OCI-LY7 (cell line): Measurements from ENCODE around the gene PLCXD1. TPM values are rescaled to one million over a fixed set of nuclear protein-coding genes. Genes with fewer than 3 reads are reported as not detected.

Source experiments
- BruUV-seq: library from RNA; stranded (reverse); fragments of 400-500 nt; replicated peaks from 2 replicates; lab custom pipeline; 2021; lab: Mats Ljungman, UMichigan
- CTCF ChIA-PET: fragments of 300-600 bp; sonication (Branson Sonifier 250); formaldehyde crosslinking; loops from one replicate; lab custom pipeline; 2022; ENCODE audit warnings: antibody characterized with exemption; ENCODE audit not compliant: unreplicated experiment; lab: Charles Lee
- POLR2A ChIA-PET: fragments of 300-600 bp; sonication (Branson Sonifier 250); formaldehyde crosslinking; loops from one replicate; lab custom pipeline; 2022; ENCODE audit warnings: antibody characterized with exemption; lab: Charles Lee
- DNase-seq: peaks from one replicate; pipeline ENCODE4 v3.0.0-alpha.2; 2015; ENCODE audit warnings: low spot score
- H2AFZ ChIP-seq: fragments of 200-600 bp; sonication (generic), shearing (Covaris generic); 2 replicates; pipeline ENCODE4 v1.6.1; 2014; ENCODE audit warnings: mild to moderate bottlenecking, antibody characterized with exemption, low read length, moderate library complexity
- H3K27ac ChIP-seq: fragments of 200-600 bp; sonication (generic); 2 replicates; pipeline ENCODE4 v1.5.1; 2014; ENCODE audit warnings: mixed run types, low read depth, mild to moderate bottlenecking, moderate library complexity, low read length, inconsistent platforms; ENCODE audit not compliant: poor library complexity, severe bottlenecking
- H3K36me3 ChIP-seq: fragments of 200-600 bp; sonication (generic); 2 replicates; pipeline ENCODE4 v1.6.1; 2014; ENCODE audit warnings: mild to moderate bottlenecking, antibody characterized with exemption, low read length, moderate library complexity, mixed read lengths; ENCODE audit not compliant: insufficient read depth
- H3K4me1 ChIP-seq: fragments of 200-600 bp; sonication (generic); 2 replicates; pipeline ENCODE4 v1.5.1; 2014; ENCODE audit warnings: mild to moderate bottlenecking, low read length; ENCODE audit not compliant: insufficient read depth, poor library complexity, severe bottlenecking
- H3K4me2 ChIP-seq: fragments of 200-600 bp; sonication (generic); 2 replicates; pipeline ENCODE4 v1.6.1; 2014; ENCODE audit warnings: mild to moderate bottlenecking, low read length
- H3K4me3 ChIP-seq: fragments of 200-600 bp; sonication (generic); 2 replicates; pipeline ENCODE4 v1.5.1; 2014; ENCODE audit warnings: mild to moderate bottlenecking, low read depth, low read length; ENCODE audit not compliant: poor library complexity, severe bottlenecking
- H3K79me2 ChIP-seq: fragments of 200-600 bp; sonication (generic); 2 replicates; pipeline ENCODE4 v1.6.1; 2016; ENCODE audit warnings: low read depth, mild to moderate bottlenecking, low read length, moderate library complexity, mixed read lengths; ENCODE audit not compliant: insufficient read depth
- H3K9me2 ChIP-seq: fragments of 200-600 bp; sonication (generic); 2 replicates; pipeline ENCODE4 v1.6.1; 2016; ENCODE audit warnings: mild to moderate bottlenecking, low read length, mixed read lengths; ENCODE audit not compliant: insufficient read depth
- H3K9me3 ChIP-seq: fragments of 200-600 bp; sonication (generic); 2 replicates; pipeline ENCODE4 v1.6.1; 2014; ENCODE audit warnings: mild to moderate bottlenecking, mixed run types, low read length, mixed read lengths
- H4K20me1 ChIP-seq: fragments of 200-600 bp; sonication (generic); 2 replicates; pipeline ENCODE4 v1.6.1; 2014; ENCODE audit warnings: mild to moderate bottlenecking, antibody characterized with exemption, low read length, moderate library complexity, mixed read lengths; ENCODE audit not compliant: insufficient read depth
- EZH2phosphoT487 ChIP-seq: fragments of 200-600 bp; sonication (generic); IDR thresholded peaks from 2 replicates; pipeline ENCODE4 v1.6.1; 2018; ENCODE audit warnings: low read depth, borderline replicate concordance, mild to moderate bottlenecking, mixed run types, antibody characterized with exemption, low read length, moderate library complexity, mixed read lengths
- intact Hi-C: fragments of 100-400 bp; cut with micrococcal nuclease; formaldehyde crosslinking; loops from one replicate; pipeline ENCODE4 v1.10.0; 2022; ENCODE audit not compliant: unreplicated experiment
- total RNA-seq, 2 experiments: library from RNA; depleted of rRNA in 1 of 2; stranded (reverse); fragments of >200 nt in 1 of 2; shearing (Covaris generic) in 1 of 2; gene quantifications; 2 replicates each; pipeline ENCODE4 v1.2.3, GENCODE V29; 2014 to 2022
- TF ChIP-seq, protein P1 (sequence below): fragments of 200-600 bp; sonication (generic); conservative IDR thresholded peaks from 2 replicates; pipeline ENCODE4 v1.5.1; 2014; ENCODE audit warnings: mild to moderate bottlenecking, antibody characterized with exemption, low read length, moderate library complexity, mixed read lengths

The PLCXD1 gene
- total RNA-seq, 2 experiments from 2014 or later: 86.0 to 133 TPM

DNA sequence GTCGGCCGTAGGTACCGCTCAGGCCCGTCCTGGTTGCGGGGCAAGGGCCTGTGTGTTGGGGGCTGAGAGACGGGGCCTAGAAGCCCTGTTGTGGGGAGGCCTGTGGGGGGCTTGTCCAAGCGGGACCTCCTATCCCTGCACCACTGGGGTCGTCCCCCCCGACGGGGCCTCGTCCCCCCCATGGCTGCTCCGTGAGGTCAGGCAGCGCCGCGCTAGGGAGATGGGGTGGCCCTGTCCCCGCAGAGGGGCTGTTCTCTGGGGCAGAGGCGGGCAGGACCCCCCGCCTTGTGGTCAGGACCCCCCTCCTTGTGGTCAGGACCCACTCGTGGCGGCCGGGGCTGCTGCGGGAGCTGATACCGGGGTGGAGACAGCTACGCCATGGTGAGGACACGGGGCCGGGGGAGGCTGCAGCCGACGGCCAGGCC, 49.6 kb downstream of the PLCXD1 start:
- H3K4me3 ChIP-seq: no peak overlapping the region
- no peaks in the 10 kb centered on the region for H3K79me2 ChIP-seq
- DNase-seq: no peak
- no peak overlapping the region for H3K27ac ChIP-seq
- H3K9me3 ChIP-seq: no peaks in the 10 kb centered on the region
- no TSS peak for BruUV-seq
- ChIA-PET CTCF (no interaction called here), POLR2A (no interaction called here)
- H3K36me3 ChIP-seq: peaks cover 34% of the 10 kb centered on the region
- no peak overlapping the region for H3K4me2 ChIP-seq
- H4K20me1 ChIP-seq: no peaks in the 10 kb centered on the region
- H3K4me1 ChIP-seq: no peaks in the 10 kb centered on the region
- TF ChIP-seq, protein P1, sequence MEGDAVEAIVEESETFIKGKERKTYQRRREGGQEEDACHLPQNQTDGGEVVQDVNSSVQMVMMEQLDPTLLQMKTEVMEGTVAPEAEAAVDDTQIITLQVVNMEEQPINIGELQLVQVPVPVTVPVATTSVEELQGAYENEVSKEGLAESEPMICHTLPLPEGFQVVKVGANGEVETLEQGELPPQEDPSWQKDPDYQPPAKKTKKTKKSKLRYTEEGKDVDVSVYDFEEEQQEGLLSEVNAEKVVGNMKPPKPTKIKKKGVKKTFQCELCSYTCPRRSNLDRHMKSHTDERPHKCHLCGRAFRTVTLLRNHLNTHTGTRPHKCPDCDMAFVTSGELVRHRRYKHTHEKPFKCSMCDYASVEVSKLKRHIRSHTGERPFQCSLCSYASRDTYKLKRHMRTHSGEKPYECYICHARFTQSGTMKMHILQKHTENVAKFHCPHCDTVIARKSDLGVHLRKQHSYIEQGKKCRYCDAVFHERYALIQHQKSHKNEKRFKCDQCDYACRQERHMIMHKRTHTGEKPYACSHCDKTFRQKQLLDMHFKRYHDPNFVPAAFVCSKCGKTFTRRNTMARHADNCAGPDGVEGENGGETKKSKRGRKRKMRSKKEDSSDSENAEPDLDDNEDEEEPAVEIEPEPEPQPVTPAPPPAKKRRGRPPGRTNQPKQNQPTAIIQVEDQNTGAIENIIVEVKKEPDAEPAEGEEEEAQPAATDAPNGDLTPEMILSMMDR: no peak
- no peak for TF ChIP-seq EZH2phosphoT487
- no peak overlapping the region for H2AFZ ChIP-seq
- intact Hi-C loops: no loop called here
- no peaks in the 10 kb centered on the region for H3K9me2 ChIP-seq

DNA sequence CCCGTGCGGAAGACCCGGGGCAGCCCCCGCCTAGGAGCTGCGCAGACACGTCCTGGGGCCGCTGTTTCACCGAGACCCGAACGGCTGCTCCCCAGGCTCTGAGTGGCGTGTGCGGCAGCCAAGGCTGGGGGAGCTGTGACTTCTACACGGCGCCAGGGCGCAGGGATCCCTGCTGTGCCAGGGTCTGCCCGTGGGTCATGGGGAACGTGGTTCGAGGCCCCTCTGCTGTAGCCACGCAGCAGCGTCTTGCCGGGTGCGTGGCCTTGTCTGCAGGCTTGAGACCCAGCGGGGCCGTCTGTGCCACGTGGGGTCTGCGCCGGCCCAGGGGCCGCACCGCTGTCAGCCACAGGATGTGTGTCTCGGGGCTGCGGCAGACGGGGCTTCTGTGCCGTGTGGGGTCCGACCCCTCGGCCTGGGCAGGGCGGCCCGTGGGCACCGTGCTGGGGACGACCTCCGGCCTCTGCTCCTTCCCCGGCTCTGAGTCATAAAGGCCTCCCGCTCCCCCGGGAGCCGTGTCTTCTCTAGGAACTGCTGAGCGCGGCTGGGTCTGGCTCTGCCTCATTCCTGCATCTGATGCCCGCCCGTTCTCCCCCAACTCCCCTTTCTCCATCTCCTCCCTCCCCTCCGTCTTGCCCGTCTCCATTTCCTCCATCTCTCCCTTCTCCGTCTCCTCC, 50.1 kb downstream of the PLCXD1 start:
- H2AFZ ChIP-seq: no peak overlapping the region
- H3K27ac ChIP-seq: no peak overlapping the region
- no peak for DNase-seq
- H3K79me2 ChIP-seq: no peaks in the 10 kb centered on the region
- no peaks in the 10 kb centered on the region for H4K20me1 ChIP-seq
- no peak overlapping the region for H3K4me3 ChIP-seq
- CTCF ChIA-PET: no interaction called here
- H3K9me2 ChIP-seq: no peaks in the 10 kb centered on the region
- no peaks in the 10 kb centered on the region for H3K4me1 ChIP-seq
- intact Hi-C loops: no loop called here
- H3K36me3 ChIP-seq: peaks cover 40% of the 10 kb centered on the region
- H3K4me2 ChIP-seq: no peak overlapping the region
- BruUV-seq: no TSS peak
- POLR2A ChIA-PET: no interaction called here
- TF ChIP-seq EZH2phosphoT487: no peak
- TF ChIP-seq, protein P1: no peak
- no peaks in the 10 kb centered on the region for H3K9me3 ChIP-seq

DNA sequence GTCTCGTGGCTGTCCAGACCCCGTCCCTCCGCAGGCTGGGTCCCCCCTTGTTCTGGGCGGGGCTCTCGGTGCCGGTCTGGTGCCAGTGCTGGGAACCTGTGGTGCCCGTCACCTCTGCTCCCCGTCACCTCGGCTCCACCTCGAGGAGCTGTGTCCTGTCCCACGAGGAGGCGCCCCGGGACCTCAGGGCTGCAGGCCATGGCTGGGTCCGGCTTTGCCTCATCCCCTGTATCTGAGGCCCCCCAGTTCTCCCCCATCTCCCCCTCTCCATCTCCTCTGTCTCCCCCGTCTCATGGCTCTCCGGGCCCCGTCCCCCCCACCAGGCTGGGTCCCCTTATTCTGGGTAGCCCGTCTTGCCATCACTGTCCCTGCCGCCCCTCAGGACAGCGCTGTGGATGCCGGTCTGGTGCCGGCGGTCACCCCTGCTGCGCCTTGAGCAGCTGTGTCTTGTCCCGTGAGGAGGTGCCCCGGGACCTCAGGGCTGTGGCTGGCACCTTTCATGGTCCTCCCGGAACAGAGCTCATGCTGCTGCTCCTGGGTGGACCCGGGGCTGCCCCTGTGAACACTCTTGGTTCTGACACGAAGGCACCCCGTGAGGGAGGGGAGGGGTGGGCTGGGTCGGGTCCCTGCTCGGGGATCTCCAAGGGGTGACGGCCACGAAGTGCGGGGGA, 50.8 kb downstream of the PLCXD1 start:
- Histone ChIP-seq H3K9me3 (no peaks in the 10 kb centered on the region), H3K79me2 (no peaks in the 10 kb centered on the region), H2AFZ (no peak overlapping the region), H3K4me2 (no peak overlapping the region), H3K9me2 (no peaks in the 10 kb centered on the region), H4K20me1 (no peaks in the 10 kb centered on the region), H3K27ac (no peak overlapping the region), H3K4me3 (no peak overlapping the region), H3K36me3 (peaks cover 47% of the 10 kb centered on the region), H3K4me1 (no peaks in the 10 kb centered on the region)
- ChIA-PET POLR2A (no interaction called here), CTCF (no interaction called here)
- TF ChIP-seq EZH2phosphoT487: no peak
- TF ChIP-seq, protein P1: no peak
- no TSS peak for BruUV-seq
- DNase-seq: no peak
- intact Hi-C loops: no loop called here
